ENCODE results near the gene ELMOD1.

DNA sequence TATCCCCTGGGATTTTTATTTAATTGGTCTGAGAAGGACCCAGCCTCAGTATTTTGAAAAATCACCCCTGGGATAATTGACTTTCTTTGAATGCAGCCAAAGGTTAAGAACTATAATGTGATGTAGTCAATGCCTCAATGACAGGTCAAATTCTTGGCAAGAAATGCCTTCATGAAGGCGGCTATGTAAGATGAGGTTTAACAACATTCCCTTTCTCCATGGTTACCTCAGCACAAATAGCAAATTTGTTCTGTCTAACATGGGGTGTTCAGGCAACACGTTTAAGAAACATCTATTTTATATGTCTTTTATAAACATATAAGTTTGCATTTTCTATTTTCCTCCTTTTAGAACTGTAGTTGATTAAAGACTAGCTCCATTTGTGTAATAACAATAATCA is 115.6 kb downstream of the ELMOD1 start:
- TF ChIP-seq POLR2A (IDR thresholded peaks at IDR 0.05; ENCODE audit: low read depth, low read length), result no peak
- no peak for TF ChIP-seq TAF1 (IDR thresholded peaks at IDR 0.05; ENCODE audit: borderline replicate concordance, low read depth, low read length)
- no peak for TF ChIP-seq POLR2AphosphoS5 (IDR thresholded peaks at IDR 0.05; ENCODE audit: low read depth, low read length)
